HepG2 (cell line): ENCODE measurements around the gene SERTAD1. TPM values are rescaled to one million over a fixed set of nuclear protein-coding genes. Genes with fewer than 3 reads are reported as not detected.

ENCODE experiments used
- ATM ChIP-seq: fragments of 450-650 bp; IDR thresholded peaks from 2 replicates; pipeline ENCODE4 v1.7.1; 2017; ENCODE audit warnings: mild to moderate bottlenecking, borderline replicate concordance
- FOXK2 ChIP-seq: fragments of 450-650 bp; IDR thresholded peaks from 2 replicates; pipeline ENCODE4 v1.6.1; 2016
- FOXM1 ChIP-seq: sonication (generic); formaldehyde crosslinking; IDR thresholded peaks from 2 replicates; pipeline ENCODE4 v1.5.0; 2020; ENCODE audit warnings: missing genetic modification reagents
- KDM5A ChIP-seq: fragments of 200-600 bp; sonication (generic); IDR thresholded peaks from 2 replicates; pipeline ENCODE4 v1.7.0; 2018; ENCODE audit warnings: antibody characterized with exemption, mild to moderate bottlenecking, low read length, borderline replicate concordance
- MXI1 ChIP-seq: IDR thresholded peaks from 3 replicates; pipeline ENCODE4 v1.6.1; 2012; ENCODE audit warnings: low read depth, low read length, inconsistent platforms, borderline replicate concordance
- NCOA2 ChIP-seq: sonication (generic); formaldehyde crosslinking; IDR thresholded peaks from 2 replicates; pipeline ENCODE4 v1.8.0; 2022; ENCODE audit warnings: inconsistent platforms
- NFYB ChIP-seq: sonication (generic); formaldehyde crosslinking; IDR thresholded peaks from 2 replicates; pipeline ENCODE4 v1.4.0; 2020; ENCODE audit warnings: missing genetic modification reagents
- NR2C2 ChIP-seq: sonication (generic); formaldehyde crosslinking; IDR thresholded peaks from 2 replicates; pipeline ENCODE4 v1.4.0; 2020; ENCODE audit warnings: missing genetic modification reagents, mild to moderate bottlenecking, moderate library complexity, borderline replicate concordance
- TCF12 ChIP-seq, 2 experiments: fragments of 450-650 bp in 1 of 2; sonication (generic) in 1 of 2; formaldehyde crosslinking in 1 of 2; IDR thresholded peaks; 2 replicates each; pipeline versions ENCODE4 v1.6.1 to v1.8.0; 2017 to 2022; ENCODE audit warnings: antibody characterized with exemption in 1 of 2, mild to moderate bottlenecking in 1 of 2, missing genetic modification reagents in 1 of 2, moderate library complexity in 1 of 2
- TCF7L2 ChIP-seq: IDR thresholded peaks from 2 replicates; pipeline ENCODE4 v1.6.1; 2011; ENCODE audit warnings: mild to moderate bottlenecking, low read depth, low read length, moderate library complexity
- YEATS4 ChIP-seq: sonication (generic); formaldehyde crosslinking; IDR thresholded peaks from 2 replicates; pipeline ENCODE4 v1.4.0; 2020; ENCODE audit warnings: missing genetic modification reagents, borderline replicate concordance
- ZBTB33 ChIP-seq: sonication (generic); formaldehyde crosslinking; IDR thresholded peaks from 2 replicates; pipeline ENCODE4 v1.4.0; 2020; ENCODE audit warnings: missing genetic modification reagents
- ZNF232 ChIP-seq: sonication (generic); formaldehyde crosslinking; IDR thresholded peaks from 2 replicates; pipeline ENCODE4 v1.4.0; 2020; ENCODE audit warnings: missing genetic modification reagents, borderline replicate concordance
- ZNF264 ChIP-seq: sonication (generic); formaldehyde crosslinking; IDR thresholded peaks from 2 replicates; pipeline ENCODE4 v1.4.0; 2020; ENCODE audit warnings: missing genetic modification reagents
- ZNF362 ChIP-seq: sonication (generic); formaldehyde crosslinking; IDR thresholded peaks from 2 replicates; pipeline ENCODE4 v1.4.0; 2020; ENCODE audit warnings: missing genetic modification reagents, mild to moderate bottlenecking, borderline replicate concordance
- ZNF484 ChIP-seq: sonication (generic); formaldehyde crosslinking; IDR thresholded peaks from 2 replicates; pipeline ENCODE4 v1.5.1; 2020; ENCODE audit warnings: mild to moderate bottlenecking, low read depth, missing genetic modification reagents, borderline replicate concordance
- ZNF496 ChIP-seq: sonication (generic); formaldehyde crosslinking; IDR thresholded peaks from 2 replicates; pipeline ENCODE4 v1.8.1; 2023; ENCODE audit warnings: mild to moderate bottlenecking, moderate library complexity, missing genetic modification reagents; ENCODE audit not compliant: insufficient replicate concordance
- ZNF598 ChIP-seq: sonication (generic); formaldehyde crosslinking; IDR thresholded peaks from 2 replicates; pipeline ENCODE4 v1.5.1; 2020; ENCODE audit warnings: mild to moderate bottlenecking, missing genetic modification reagents, borderline replicate concordance
- ZNF619 ChIP-seq: sonication (generic); formaldehyde crosslinking; IDR thresholded peaks from 2 replicates; pipeline ENCODE4 v1.4.0; 2020; ENCODE audit warnings: mild to moderate bottlenecking, missing genetic modification reagents
- ZNF709 ChIP-seq: sonication (generic); formaldehyde crosslinking; IDR thresholded peaks from 2 replicates; pipeline ENCODE4 v1.5.0; 2020; ENCODE audit warnings: mild to moderate bottlenecking, missing genetic modification reagents
- ZNF746 ChIP-seq: sonication (generic); formaldehyde crosslinking; IDR thresholded peaks from 2 replicates; pipeline ENCODE4 v1.8.0; 2022; ENCODE audit warnings: mild to moderate bottlenecking, missing genetic modification reagents
- ZNF790 ChIP-seq: sonication (generic); formaldehyde crosslinking; IDR thresholded peaks from 2 replicates; pipeline ENCODE4 v1.8.0; 2022; ENCODE audit warnings: missing genetic modification reagents, mild to moderate bottlenecking, borderline replicate concordance
- polyA plus RNA-seq, 8 experiments: library from polyadenylated mRNA; depleted of rRNA in 3 of 8; stranded (reverse) in 7 of 8; unstranded in 1 of 8; fragments of >200 nt; fragmentation: Illumina TruSeq in 4 of 8; extraction: Trizol in 4 of 8; gene quantifications; 2 replicates each; pipeline versions ENCODE4 v1.2.1 to v1.2.3, GENCODE V29; 2011 to 2016; ENCODE audit warnings: low read depth in 4 of 8, missing spikeins in 1 of 8, mixed read lengths in 1 of 8; ENCODE audit not compliant: insufficient read depth in 1 of 8
- total RNA-seq, 5 experiments: library from RNA; depleted of rRNA; stranded (reverse); fragments of >200 nt; fragmentation: Illumina TruSeq; extraction: Trizol; gene quantifications; 2 replicates each; pipeline ENCODE4 v1.2.3, GENCODE V29; 2016; ENCODE audit warnings: low read depth in 1 of 5
- TF ChIP-seq, protein P1 (sequence below): sonication (generic); formaldehyde crosslinking; IDR thresholded peaks from 2 replicates; pipeline ENCODE4 v1.4.0; 2020; ENCODE audit warnings: mild to moderate bottlenecking, missing genetic modification reagents
- TF ChIP-seq, protein P2 (sequence below): sonication (generic); formaldehyde crosslinking; IDR thresholded peaks from 2 replicates; pipeline ENCODE4 v1.5.0; 2020; ENCODE audit warnings: missing genetic modification reagents

SERTAD1 gene
- total and polyA plus RNA-seq, 2 of the 13 experiments (the other 11 are each of a cell fraction or from before 2014, with no cell fraction given): 4.3 to 4.5 TPM

DNA sequence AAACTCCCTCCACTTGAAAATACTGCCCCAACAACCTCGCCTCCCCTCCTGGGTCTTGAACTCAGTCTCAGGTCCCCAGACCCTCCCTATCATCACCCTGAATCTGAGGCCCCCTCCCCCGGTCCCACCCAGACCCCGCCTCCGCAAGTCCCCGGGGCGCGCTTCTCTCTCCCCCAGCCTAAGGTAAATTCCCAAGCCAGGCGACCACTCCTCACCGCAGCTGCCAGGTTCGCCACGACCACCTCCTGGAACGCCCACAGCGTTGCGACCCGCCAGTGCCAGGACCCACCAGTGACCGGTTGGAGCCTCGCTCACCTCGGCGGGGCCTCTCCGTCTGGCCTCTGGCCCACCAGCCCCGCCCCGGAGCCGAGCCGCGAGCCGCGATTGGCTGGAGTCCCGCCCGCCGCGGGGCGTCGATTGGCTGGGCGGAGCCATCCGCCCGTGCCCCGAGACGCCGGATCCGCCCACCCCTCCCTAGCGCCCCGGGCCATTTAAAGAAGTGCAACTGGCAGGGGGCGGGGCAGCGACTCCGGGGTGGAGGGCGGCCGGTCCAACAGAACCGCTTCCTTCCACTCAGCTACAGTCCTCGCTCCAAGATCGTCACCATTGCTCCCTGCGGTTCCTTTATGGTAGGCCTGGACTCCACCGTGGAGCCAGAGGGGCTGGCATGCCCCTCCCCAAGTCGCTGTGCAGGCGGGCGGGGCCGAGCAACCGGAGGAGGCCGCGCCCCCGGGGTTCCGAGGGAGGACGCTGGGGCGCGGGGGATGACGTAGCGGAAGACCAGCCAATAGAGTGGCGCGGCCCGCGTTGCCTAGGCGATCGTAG lies 18.4 kb upstream of the SERTAD1 start, which contains the start of gene SERTAD3 (continued):
- TF ChIP-seq, protein P1, sequence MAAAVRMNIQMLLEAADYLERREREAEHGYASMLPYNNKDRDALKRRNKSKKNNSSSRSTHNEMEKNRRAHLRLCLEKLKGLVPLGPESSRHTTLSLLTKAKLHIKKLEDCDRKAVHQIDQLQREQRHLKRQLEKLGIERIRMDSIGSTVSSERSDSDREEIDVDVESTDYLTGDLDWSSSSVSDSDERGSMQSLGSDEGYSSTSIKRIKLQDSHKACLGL: peak; percentile 81; the same call in 1 of the 2 replicates
- no peak for TF ChIP-seq TCF7L2
- TF ChIP-seq ZNF709: peak; percentile 77
- TF ChIP-seq YEATS4 (CRISPR knock-in tag): no peak; the same call in 1 of the 2 replicates
- TF ChIP-seq, protein P2, sequence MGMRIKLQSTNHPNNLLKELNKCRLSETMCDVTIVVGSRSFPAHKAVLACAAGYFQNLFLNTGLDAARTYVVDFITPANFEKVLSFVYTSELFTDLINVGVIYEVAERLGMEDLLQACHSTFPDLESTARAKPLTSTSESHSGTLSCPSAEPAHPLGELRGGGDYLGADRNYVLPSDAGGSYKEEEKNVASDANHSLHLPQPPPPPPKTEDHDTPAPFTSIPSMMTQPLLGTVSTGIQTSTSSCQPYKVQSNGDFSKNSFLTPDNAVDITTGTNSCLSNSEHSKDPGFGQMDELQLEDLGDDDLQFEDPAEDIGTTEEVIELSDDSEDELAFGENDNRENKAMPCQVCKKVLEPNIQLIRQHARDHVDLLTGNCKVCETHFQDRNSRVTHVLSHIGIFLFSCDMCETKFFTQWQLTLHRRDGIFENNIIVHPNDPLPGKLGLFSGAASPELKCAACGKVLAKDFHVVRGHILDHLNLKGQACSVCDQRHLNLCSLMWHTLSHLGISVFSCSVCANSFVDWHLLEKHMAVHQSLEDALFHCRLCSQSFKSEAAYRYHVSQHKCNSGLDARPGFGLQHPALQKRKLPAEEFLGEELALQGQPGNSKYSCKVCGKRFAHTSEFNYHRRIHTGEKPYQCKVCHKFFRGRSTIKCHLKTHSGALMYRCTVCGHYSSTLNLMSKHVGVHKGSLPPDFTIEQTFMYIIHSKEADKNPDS (CRISPR knock-in tag): no peak
- TF ChIP-seq ZNF232 (CRISPR knock-in tag): no peak
- peak; percentile 64; the same call in 2 of the 3 replicates for TF ChIP-seq MXI1
- no peak for TF ChIP-seq TCF12 (IDR thresholded peaks at IDR 0.05)
- TF ChIP-seq TCF12 (CRISPR knock-in tag; IDR thresholded peaks at IDR 0.05): no peak; the same call in 1 of the 2 replicates
- TF ChIP-seq ZNF496 (CRISPR knock-in tag): no peak
- no peak for TF ChIP-seq ZNF484 (CRISPR knock-in tag)
- TF ChIP-seq ZNF598 (CRISPR knock-in tag): 0 out of 2 replicates have a peak, but pooled peaks have one; percentile 62
- TF ChIP-seq FOXM1 (CRISPR knock-in tag): no peak
- TF ChIP-seq ZNF264 (CRISPR knock-in tag): 0 out of 2 replicates have a peak, but pooled peaks have one; percentile 34
- TF ChIP-seq ATM: no peak
- TF ChIP-seq ZNF362 (CRISPR knock-in tag): no peak
- TF ChIP-seq ZNF619: 0 out of 2 replicates have a peak, but pooled peaks have one; percentile 33
- TF ChIP-seq NR2C2 (CRISPR knock-in tag): peak; percentile 43; the same call in 1 of the 2 replicates
- TF ChIP-seq FOXK2: no peak
- no peak for TF ChIP-seq ZNF746 (CRISPR knock-in tag)
- TF ChIP-seq KDM5A: peak; percentile 75; the same call in 1 of the 2 replicates
- peak; percentile 81 for TF ChIP-seq NFYB (CRISPR knock-in tag)
- TF ChIP-seq NCOA2 (CRISPR knock-in tag): no peak
- no peak; the same call in 1 of the 2 replicates for TF ChIP-seq ZBTB33 (CRISPR knock-in tag)
- TF ChIP-seq ZNF790 (CRISPR knock-in tag): peak; percentile 75; the same call in 1 of the 2 replicates
